Nephron (organoid): Measurements from ENCODE around the gene AFF3.

Experiments used
- H3K27ac Mint-ChIP-seq, 3 experiments: 2 replicates each; pipeline ENCODE4 v1.8.0; 2020; ENCODE audit warnings: mixed read lengths in 3 of 3, mild to moderate bottlenecking in 2 of 3, moderate library complexity in 1 of 3
- H3K27me3 Mint-ChIP-seq: 2 replicates; pipeline ENCODE4 v1.8.0; 2021; ENCODE audit warnings: low read depth, mild to moderate bottlenecking, moderate library complexity, mixed read lengths
- H3K36me3 Mint-ChIP-seq: 2 replicates; pipeline ENCODE4 v1.8.0; 2020; ENCODE audit warnings: low read depth, mixed read lengths
- H3K4me1 Mint-ChIP-seq: 2 replicates; pipeline ENCODE4 v1.8.0; 2020; ENCODE audit warnings: mixed read lengths
- H3K4me3 Mint-ChIP-seq, 3 experiments: 2 replicates each; pipeline ENCODE4 v1.8.0; 2020; ENCODE audit warnings: mild to moderate bottlenecking in 3 of 3, mixed read lengths in 3 of 3, moderate library complexity in 2 of 3
- H3K9me3 Mint-ChIP-seq: 2 replicates; pipeline ENCODE4 v1.8.0; 2020; ENCODE audit warnings: mixed read lengths
- TF ChIP-seq, protein P1 (sequence below), 3 experiments: fragments of 200-600 bp; sonication (generic); IDR thresholded peaks; one replicate each; pipeline ENCODE4 v1.5.0; 2021; ENCODE audit warnings: antibody characterized with exemption in 3 of 3; ENCODE audit not compliant: unreplicated experiment in 3 of 3

AFF3 gene

DNA sequence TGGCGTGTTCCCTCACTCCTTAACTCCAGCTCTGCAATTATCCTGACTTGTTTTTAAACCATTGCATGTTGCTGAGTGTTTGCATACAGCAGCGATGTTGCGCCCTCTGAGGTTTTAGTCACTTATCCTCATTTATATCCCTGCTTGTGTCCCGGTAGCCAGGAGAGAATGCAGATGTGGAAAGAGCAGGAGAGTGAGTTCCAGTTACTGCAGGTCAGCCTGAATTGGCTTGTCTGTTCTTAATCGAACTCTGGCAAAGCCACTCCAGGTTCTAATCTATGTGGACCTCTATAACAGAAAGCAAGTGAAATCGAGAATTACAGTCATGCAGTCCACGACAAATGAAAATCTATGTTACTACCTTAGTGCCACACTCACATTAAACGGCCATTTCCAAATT is 357.4 kb downstream of the AFF3 start:
- Mint-ChIP-seq H3K36me3 (peaks cover 27% of the 10 kb centered on the region), H3K4me3 (no peak overlapping the region), H3K4me1 (peaks cover 25% of the 10 kb centered on the region), H3K27me3 (no peaks in the 10 kb centered on the region), H3K9me3 (peaks cover 12% of the 10 kb centered on the region), H3K27ac (peak overlapping the region; percentile 60 to 73 (median 67))
- TF ChIP-seq, protein P1, sequence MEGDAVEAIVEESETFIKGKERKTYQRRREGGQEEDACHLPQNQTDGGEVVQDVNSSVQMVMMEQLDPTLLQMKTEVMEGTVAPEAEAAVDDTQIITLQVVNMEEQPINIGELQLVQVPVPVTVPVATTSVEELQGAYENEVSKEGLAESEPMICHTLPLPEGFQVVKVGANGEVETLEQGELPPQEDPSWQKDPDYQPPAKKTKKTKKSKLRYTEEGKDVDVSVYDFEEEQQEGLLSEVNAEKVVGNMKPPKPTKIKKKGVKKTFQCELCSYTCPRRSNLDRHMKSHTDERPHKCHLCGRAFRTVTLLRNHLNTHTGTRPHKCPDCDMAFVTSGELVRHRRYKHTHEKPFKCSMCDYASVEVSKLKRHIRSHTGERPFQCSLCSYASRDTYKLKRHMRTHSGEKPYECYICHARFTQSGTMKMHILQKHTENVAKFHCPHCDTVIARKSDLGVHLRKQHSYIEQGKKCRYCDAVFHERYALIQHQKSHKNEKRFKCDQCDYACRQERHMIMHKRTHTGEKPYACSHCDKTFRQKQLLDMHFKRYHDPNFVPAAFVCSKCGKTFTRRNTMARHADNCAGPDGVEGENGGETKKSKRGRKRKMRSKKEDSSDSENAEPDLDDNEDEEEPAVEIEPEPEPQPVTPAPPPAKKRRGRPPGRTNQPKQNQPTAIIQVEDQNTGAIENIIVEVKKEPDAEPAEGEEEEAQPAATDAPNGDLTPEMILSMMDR (IDR thresholded peaks at IDR 0.05; ENCODE audit: unreplicated experiment in 3 of 3), result no peak

DNA sequence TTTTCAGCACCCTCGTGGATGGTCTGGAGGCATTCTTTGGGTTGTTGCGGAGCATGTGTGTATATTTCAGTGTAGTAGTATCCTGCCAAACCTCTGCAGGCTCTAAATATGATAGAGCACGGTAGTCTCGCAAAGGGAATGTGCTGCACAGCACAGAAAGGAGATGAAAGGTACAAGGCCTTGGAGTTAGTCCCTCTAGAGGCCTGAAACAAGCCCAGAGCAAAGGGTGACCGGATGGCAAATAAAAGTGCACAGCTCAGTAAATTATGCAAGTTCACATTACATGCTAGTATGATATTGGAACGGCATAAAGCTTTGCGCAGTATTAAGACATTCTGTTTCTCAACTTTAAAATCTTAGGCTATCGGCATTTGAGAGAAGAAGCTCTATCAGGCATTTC is 358.1 kb downstream of the AFF3 start:
- Mint-ChIP-seq H3K9me3 (peaks cover 17% of the 10 kb centered on the region), H3K4me3 (no peak overlapping the region), H3K27ac (peak overlapping the region in 2 of 3 experiments; percentile 36 to 73), H3K4me1 (peaks cover 19% of the 10 kb centered on the region), H3K36me3 (peaks cover 31% of the 10 kb centered on the region), H3K27me3 (no peaks in the 10 kb centered on the region)
- TF ChIP-seq, protein P1 (IDR thresholded peaks at IDR 0.05; ENCODE audit: unreplicated experiment in 3 of 3), result no peak

DNA sequence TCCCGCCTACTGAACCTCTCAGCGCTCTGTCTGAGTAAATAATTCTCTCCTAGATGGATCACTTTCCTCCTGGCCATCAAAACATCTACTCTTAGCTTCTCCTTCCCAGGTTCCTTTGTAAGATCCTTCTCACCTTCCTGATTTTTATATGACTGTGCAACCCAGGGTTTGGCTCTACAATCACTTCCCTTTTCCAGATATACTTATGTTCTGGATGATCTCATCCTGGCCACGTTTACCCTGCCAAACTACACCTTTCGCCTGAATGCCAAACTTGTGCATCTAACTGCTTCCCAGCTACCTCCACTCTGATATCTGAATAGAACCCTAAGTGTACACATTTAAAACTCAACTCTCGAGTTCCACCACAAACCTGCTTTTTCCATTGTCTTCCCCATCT is 362.1 kb downstream of the AFF3 start:
- H3K4me1 Mint-ChIP-seq, result peaks cover 16% of the 10 kb centered on the region
- no peak overlapping the region for H3K4me3 Mint-ChIP-seq
- H3K27ac Mint-ChIP-seq, result no peak overlapping the region

DNA sequence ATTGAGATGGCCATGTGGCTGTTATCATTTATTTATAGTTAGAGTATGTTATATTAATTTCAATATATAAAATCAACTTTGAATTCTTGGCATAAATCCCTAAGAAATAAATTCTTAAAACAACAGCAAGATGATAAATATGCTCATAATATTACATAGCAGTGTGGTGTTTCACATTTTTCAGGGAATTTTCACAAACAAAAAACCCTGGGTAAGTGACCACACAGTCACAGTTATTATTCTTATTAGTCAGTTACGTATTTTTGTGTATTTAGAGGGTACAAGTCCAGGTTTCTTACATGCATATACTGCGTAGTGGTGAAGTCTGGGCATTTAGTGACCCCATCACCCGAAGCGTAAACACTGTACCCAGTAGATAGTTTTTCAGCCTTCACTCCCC is 363.1 kb downstream of the AFF3 start:
- Mint-ChIP-seq H3K9me3 (peaks cover 34% of the 10 kb centered on the region), H3K36me3 (peaks cover 67% of the 10 kb centered on the region)

More for the DNA sequence above, 362.1 kb downstream of the AFF3 start:
- Mint-ChIP-seq H3K36me3 (peaks cover 57% of the 10 kb centered on the region), H3K27me3 (no peaks in the 10 kb centered on the region), H3K9me3 (peaks cover 31% of the 10 kb centered on the region)
- TF ChIP-seq, protein P1 (IDR thresholded peaks at IDR 0.05; ENCODE audit: unreplicated experiment in 3 of 3), result no peak

DNA sequence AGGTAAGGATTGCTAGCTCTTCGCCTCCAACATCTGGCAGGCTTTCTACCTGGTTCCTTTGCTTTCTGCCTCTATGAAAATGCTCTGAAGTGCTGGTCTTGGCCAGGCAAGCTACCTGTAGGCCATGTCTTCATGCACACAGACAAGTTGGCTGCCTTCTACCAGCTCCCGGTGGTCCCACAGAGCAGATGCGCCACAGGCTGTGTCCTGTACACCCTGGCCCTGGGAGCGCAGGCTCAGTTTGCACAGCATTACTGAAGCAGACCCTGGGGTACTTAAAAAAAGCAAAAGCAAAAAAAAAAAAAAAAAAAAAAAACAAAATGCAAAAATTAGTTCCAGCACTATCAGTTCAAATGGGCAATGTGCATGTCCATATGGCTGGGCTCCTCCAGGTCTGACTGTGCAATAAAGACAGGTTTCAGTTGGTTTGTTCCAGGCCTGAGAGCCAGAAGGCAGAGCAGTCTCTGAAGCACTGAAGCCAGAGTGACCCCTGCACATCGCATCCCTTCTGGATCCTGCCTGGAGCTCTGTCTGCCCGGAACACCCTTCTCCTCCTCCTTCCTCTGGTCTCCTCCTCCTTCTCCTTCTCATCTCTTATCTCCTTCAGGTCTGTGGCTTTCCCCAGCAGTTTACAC is 364.6 kb downstream of the AFF3 start:
- no peak overlapping the region for H3K4me3 Mint-ChIP-seq
- peak overlapping the region in 1 of 3 experiments; percentile 16 for H3K27ac Mint-ChIP-seq
- H3K4me1 Mint-ChIP-seq, result peaks cover 14% of the 10 kb centered on the region
- TF ChIP-seq, protein P1 (IDR thresholded peaks at IDR 0.05; ENCODE audit: unreplicated experiment in 3 of 3), result no peak
- peaks cover 76% of the 10 kb centered on the region for H3K36me3 Mint-ChIP-seq
- no peaks in the 10 kb centered on the region for H3K27me3 Mint-ChIP-seq
- peaks cover 40% of the 10 kb centered on the region for H3K9me3 Mint-ChIP-seq

More for the DNA sequence above, 363.1 kb downstream of the AFF3 start:
- no peaks in the 10 kb centered on the region for H3K27me3 Mint-ChIP-seq
- TF ChIP-seq, protein P1 (IDR thresholded peaks at IDR 0.05; ENCODE audit: unreplicated experiment in 3 of 3), result no peak
- H3K27ac Mint-ChIP-seq, result no peak overlapping the region
- H3K4me3 Mint-ChIP-seq, result no peak overlapping the region
- peaks cover 10% of the 10 kb centered on the region for H3K4me1 Mint-ChIP-seq
